GM12801 (cell line): ENCODE results near the gene NRDC.

Experiments
- CTCF ChIP-seq: IDR thresholded peaks from one replicate; pipeline ENCODE4 v1.5.1; 2011; ENCODE audit warnings: control low read depth; ENCODE audit not compliant: insufficient read length; ENCODE audit errors: extremely low read depth

NRDC gene

GRCh38 chr1:51780927-51781326 lies 97.6 kb downstream of the NRDC start:
- no peak for TF ChIP-seq CTCF

GRCh38 chr1:51776408-51776807 lies 102.1 kb downstream of the NRDC start:
- TF ChIP-seq CTCF, result no peak

DNA sequence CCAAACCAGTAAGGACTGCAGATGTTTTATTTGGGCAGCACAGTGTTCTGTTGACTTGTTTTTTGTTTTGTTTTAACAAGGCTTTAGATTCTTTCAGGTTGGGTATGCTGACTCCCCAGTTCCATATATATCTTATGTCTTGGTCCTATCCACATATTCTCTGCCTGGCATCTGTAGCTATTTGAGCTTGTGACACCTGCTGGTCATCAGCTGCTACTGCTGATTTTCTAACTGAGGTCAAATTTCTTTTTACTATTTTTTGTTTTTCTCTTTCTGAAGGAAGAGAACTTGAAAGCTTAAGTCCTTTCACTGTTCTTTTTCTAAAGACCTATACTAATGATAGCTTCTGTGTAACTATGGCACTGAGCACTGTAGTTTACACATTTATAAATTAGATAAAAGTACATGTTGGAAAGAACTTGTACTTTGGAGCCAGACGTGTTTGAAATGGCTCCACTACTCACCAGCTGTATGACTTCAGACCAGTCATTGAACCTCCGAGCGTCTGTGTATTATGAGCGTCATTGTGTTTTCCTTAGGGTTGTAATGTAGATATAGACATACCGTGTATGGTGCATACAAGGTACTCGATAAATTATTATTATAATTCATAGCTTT lies 109.4 kb downstream of the NRDC start:
- peak; percentile 2 for TF ChIP-seq CTCF

DNA sequence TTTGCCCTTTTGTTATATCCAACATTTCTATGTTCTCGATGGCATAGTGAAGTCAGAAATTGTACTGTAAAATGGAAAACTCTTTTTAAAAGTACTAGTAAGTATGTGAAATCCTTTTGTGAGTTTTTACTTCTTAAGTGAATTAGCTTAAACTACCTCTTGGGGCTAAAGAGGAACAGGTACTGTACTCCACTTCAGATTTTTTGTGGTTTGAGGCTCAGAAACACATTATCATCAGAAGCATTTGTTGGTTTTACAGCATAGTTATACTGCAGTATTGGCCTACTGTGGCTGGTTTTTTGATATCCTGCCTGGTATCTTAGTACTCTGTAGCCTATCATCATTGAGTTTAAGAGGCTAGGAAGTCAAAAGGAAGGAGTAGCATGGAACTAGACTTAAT lies 117.2 kb downstream of the NRDC start:
- TF ChIP-seq CTCF, result no peak

DNA sequence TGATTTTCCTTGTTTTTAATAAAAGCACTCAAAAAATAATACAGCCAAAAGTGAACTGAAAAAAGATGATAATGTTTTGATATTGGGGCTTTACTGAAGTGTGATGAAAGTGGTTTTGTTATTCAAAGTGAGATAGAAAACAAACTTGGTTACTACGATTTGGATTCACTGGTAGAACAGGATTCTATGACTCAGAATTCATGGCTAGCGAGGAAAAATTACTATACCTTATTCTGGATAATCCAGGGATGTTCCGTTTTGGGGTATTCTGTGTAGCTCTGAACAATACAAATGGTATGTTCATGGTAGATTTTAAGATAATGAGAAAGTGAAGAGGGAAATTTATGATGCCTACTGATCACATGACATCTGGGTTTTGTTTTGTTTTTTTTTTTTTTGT lies 117.7 kb downstream of the NRDC start:
- no peak for TF ChIP-seq CTCF

DNA sequence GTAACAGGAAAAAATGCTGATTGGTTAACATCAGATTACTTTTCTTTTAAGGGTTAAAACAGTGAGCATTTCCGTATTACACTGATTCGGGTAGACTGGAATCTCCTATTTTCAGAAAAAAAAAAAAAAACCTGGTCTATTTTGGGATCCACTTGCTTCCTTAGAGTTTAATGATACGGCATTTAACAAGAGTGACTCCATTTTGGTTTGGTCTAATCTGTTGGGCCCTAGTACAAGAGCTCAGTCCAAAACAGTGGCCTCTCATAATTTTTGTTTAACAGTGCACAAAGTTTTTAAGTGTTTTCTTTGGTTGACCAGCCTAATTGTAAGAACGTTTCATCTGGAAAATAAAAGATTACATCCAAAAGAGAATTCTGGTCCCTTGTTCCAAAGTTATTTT lies 120.2 kb downstream of the NRDC start:
- no peak for TF ChIP-seq CTCF

- TF ChIP-seq CTCF, result no peak
Measured at GRCh38 chr1:51756290-51756689, 122.2 kb downstream of the NRDC start.

- TF ChIP-seq CTCF, result no peak
Measured at GRCh38 chr1:51755437-51755836, 123.1 kb downstream of the NRDC start.
